ENCODE measurements around the gene PUM1. TPM values are rescaled to one million over a fixed set of nuclear protein-coding genes. Genes with fewer than 3 reads are reported as not detected.
"Not testable (repeated sequence)": the region's sequence is repeated elsewhere in the genome, so short reads cannot be mapped to it uniquely, and the experiment has no call there.

The PUM1 gene
- total RNA-seq, 1 donor from 2014 or later = 57.5 TPM

DNA sequence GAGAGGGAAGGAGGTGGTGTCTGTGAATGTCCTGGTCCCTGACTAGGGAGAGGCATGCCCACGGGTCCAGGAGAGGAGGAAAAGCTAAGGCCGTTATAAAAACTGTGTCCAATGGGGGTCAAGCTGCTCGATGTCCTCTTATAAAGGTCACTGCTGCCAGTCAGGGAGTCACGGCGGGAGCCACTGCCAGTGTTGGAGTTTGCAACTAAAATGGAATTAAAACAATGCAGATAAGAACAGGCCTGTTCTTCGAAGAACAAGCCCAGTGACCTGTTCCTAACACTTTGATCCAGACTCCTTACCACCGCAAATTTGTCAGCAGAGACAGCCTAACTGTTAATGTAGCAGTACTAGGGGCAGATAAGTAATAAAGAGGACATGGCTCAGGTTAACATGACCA is 100.8 kb downstream of the PUM1 start:
- no peak for DNase-seq (ENCODE audit: low read depth in 2 of 2)

DNA sequence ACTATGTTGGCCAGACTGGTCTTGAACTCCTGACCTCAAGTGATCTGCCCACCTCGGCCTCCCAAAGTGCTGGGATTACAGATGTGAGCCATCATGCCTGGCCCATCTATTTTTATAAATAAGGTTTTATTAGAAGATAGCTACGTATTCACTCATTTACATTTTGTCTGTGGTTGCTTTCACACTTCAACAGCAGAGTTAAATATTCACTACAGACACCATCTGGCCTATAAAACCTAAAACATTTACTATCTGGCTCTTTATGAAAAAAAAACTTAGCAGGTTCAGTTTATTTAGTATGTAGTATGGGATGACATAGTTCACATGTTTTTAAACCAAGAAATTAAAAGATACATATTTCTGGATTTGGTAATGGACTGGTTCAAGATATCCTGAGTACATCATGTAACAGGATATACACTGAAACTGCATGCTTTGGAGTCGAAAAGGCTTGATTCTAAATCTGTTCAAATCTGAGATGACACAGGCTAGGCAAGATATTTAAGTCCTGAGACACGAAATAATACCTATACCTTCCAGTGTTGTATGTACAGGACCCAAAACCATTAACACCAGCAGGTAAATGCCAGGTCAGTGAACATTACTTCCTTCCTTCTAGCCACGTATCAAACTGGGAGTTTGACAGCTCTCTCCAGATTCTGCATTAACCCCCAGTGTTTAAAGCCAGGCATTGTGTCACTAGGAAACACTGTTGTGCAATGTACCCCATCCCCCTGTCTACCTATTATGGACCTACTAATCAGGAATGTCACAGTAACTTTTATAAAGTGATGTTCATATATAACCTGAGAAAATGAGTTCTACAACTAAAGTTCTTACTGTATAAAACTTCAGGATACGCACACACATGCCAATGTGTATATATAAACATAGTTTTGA is 102.7 kb downstream of the PUM1 start:
- DNase-seq (ENCODE audit: low read depth in 2 of 2) = peak in 1 of 2 donors; percentile 55

DNA sequence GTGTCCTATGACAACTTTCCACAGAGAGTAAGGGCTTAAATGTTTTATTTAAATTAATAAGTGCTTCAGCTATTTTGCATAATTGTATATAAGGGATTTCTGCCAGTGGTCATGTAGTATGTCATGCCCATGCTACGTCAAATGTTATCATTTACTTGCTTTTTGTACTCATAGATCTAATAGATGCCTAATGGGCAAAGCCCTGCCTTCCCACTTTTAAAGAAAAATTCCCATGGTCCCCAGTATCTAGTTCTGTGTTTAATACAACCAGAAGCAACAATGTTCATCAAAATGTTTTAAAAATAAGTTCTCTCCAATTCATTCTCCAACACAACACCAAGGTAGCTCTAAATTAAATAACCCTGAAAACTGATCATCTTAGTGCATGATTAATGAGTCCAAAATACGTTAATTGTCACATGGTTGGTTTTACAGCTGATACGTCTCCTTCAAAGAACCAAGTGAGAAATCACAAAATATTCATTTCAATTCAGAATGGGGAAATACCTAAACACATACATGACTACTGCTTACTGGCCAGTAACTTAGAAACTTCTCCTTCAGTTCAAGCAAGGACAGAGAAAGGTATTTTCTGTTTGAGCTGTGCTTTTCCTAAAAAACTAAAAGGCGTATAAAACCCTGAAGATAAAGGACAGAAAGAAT is 107.8 kb downstream of the PUM1 start:
- no peak for DNase-seq (ENCODE audit: low read depth in 2 of 2)

DNA sequence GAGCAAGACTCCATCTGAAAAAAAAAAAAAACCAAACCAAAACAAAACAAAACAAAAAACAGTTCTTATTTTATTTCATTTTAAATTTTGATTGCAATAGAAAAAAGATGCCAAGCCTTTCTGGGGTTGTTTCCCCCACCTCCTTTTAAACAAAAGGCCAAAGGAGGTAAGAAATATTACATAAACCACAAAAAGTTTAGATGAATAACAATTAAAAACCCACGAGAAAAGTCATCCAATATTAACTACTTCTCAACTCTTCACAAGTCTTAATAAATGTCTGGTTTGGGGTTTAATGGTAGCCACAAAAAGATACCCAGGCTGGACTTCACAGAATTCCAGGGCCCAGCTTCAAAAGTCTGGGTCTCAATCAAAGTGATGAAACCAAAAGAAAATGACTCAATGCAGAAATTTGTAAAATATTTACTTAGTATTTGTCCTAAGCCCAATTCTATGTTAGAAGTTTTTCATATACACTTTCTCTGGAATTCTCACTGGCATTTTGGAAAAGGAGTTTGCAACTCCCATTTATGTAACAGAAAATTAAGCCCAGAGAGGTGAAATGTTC is 110.0 kb downstream of the PUM1 start:
- DNase-seq (ENCODE audit: low read depth in 2 of 2) = no peak

DNA sequence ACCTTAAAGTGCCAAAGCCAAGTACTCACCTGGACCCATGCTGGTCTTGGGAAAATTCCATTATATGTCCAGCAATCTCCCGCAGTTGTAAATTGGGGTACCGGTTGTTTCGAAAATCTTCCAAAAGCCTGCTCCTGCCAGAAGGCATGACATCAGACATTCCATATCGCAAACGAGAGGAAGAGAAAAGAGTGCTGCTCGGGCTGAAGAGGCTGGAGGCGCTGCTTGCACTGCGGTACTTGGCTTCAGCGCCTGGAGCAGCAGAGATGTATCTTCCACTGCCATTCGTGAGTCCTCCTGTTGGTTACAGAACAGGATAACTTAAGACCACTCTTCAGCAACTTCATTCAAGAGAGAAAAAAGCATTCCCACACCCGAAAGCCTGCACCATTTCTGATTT is 111.8 kb downstream of the PUM1 start:
- DNase-seq (ENCODE audit: low read depth in 2 of 2) = no peak

DNA sequence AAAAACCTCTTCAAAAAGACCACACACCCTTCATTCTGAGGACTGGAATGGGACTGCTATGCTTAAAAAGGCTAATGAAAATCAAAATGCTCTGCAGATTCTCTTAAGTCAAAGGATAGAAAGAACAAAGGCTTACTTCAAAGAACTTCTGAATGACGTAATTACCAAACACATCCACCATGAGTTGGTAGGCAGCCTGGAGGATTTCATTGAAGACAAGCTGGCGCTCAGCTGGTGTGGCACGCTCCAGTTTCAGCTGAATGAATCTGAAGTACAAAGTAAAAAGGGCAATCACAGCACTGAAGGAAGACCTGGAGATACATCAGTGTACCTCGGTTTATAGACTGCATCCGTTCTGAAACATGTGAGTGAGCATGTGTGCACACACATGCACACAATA is 113.4 kb downstream of the PUM1 start:
- DNase-seq (ENCODE audit: low read depth in 2 of 2) = no peak

DNA sequence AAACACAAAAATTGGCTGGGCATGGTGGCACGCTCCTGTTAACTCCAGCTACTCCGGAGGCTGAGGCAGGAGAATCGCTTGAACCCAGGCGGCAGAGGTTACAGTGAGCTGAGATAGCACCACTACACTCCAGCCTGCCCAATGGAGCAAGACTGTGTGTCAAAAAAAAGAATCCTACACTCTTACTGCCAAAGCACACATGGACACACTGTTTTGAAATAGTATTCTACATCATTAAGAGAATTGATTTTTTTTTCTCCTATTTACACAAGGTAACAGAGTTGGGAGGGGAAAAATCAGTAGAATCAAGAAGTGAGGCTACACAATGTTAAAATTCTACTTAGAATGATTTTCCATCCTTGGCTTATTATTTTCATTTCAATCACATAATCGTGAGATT is 114.8 kb downstream of the PUM1 start:
- no peak for DNase-seq (ENCODE audit: low read depth in 2 of 2)

DNA sequence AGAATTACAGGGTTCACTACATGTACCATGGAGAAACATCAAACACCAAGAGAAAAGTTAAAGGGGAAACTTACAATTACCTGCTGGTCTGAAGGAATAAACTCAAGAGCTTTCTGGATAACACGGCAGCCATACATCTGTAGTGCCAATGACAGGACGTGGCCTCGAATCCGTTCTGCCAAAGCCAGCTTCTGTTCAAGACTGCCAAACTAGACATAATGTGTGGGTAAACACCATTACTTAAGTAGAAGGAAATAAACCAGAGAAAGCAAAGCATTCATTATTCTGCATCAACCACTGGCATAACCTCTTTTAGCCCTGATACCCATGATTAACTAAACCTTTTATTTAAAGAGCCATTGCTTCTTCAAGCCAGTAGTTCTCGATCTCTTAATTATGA is 115.5 kb downstream of the PUM1 start:
- no peak for DNase-seq (ENCODE audit: low read depth in 2 of 2)

DNA sequence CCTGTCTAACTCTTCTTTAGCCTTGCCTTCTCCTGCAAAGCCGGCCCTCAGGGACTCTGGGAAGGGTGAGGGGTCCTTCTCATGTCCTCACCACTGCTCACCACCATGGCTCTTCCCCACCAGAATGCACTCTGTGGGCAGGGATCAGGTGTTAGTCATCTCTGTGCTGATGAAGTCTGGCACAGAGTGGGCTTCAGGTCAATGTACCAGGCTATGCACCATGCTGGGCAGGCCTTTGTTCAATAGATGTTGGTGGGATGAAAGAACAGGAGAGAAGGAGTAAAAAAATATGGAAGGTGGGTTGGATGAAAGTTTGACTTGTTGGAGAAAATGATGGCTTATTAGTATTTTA is 116.1 kb downstream of the PUM1 start:
- DNase-seq (ENCODE audit: low read depth in 2 of 2) = not testable (repeated sequence)

DNA sequence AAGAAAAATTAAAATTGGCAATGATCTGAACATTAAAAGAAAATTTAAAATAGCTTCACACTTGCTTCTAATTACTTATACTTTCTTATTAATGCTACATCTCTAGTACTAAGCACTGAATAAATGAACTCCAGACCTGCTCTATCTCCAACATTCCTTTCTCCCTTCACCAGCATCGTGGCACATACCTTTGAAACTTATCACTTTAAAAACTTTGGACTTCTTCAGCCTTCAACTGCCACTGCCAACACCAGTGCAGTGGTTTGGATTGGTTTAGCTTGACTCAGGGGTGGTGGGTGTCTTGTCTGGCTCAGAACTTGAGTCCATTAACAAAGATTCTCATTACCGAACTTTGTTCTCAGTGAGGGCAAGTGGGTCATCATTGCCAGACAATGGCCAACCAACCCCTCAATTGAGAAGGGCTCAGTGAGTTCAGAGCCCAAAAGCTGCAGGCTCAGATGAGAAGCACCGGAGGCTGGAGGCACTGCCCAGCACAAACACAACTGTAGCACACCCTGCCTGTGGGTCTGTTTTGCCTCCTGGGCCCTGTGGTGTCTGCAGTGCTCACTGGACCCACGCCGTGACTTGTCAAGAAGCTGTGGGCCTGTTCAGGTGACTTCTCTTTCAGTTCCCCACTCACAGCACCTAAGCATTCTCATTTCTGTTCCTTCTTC is 116.6 kb downstream of the PUM1 start:
- not testable (repeated sequence) for DNase-seq (ENCODE audit: low read depth in 2 of 2)

DNA sequence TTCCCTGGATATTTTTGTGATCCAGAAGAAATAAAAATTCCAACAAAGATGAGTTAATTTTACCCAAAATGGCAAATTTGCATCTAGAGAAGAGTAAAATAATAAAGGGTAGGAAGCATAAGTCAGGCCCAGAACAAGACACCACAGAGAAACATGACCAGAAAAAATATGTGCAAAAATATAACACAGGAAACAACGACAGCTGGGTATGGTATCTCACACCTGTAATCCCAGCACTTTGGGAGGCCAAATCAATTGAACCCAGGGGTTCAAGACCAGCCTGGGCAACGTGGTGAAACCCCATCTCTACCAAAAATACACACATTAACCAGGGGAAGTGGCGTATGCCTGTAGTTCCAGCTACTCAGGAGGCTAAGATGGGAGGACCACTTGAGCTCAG is 117.2 kb downstream of the PUM1 start:
- no peak for DNase-seq (ENCODE audit: low read depth in 2 of 2)

DNA sequence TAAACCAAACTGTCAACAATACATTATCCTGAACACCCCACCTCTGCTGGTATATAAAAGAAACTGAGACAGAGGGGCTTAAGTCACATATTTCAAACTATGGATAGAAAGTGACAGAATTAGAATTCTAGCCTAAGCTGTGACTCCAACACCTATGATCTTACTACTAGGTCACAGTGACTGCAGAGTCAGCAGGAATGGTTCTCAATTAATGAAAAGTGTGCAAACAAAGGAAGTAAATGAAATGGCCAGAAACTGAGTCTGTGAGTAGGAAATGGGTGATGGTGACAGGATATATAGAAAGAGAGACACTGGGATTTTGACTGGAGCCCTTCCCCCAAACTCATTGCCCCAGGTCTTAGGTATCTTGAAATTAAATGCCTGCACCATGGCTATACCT is 118.3 kb downstream of the PUM1 start:
- DNase-seq (ENCODE audit: low read depth in 2 of 2) = no peak

DNA sequence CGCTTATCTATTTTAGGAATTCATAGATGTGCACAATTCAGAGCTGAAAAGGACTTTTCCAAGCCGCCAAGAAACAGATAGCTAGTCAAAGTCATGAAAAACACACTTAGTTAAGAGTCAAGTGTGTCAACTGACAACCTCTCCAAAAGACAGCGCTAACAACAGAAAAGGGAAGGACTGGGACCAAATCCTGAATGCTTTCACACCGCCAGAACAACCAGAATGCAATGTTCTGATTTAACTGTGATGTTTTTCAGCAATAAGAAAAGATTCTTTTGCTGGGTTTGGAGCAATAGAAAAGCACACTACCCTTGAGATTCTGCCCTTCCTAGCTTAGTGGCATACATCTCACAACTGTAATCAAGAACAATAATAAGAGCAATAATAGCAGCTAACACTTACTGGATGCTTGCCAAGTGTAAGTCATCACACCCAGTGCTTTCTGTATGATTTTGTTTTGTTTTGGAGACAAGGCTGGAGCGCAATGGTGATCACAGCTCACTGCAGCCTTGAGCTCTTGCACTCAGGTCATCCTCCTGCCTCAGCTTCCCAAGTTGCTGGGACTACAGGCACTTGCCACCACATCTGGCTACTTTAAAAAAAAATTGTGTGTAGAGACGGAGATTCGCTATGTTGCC is 123.1 kb downstream of the PUM1 start:
- DNase-seq (ENCODE audit: low read depth in 2 of 2) = peak; percentile 16 to 75

DNA sequence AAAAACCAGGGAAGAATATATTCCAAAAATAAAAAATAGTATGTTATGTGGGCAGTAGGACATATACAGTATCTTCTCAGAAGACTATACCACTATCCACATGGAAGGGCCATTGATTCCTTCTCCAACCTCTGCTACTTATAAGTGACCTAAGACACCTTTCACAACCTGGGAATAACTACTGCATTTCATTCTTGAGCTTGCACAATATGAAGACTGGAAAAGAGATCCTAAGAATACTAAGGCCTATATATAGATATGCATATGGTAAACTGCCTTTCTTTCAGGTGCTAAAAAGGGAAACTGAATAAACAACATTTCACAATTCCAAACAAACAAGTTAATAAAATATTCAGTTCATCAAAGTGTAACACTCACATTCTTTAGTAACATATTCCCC is 125.0 kb downstream of the PUM1 start:
- no peak for DNase-seq (ENCODE audit: low read depth in 2 of 2)

DNA sequence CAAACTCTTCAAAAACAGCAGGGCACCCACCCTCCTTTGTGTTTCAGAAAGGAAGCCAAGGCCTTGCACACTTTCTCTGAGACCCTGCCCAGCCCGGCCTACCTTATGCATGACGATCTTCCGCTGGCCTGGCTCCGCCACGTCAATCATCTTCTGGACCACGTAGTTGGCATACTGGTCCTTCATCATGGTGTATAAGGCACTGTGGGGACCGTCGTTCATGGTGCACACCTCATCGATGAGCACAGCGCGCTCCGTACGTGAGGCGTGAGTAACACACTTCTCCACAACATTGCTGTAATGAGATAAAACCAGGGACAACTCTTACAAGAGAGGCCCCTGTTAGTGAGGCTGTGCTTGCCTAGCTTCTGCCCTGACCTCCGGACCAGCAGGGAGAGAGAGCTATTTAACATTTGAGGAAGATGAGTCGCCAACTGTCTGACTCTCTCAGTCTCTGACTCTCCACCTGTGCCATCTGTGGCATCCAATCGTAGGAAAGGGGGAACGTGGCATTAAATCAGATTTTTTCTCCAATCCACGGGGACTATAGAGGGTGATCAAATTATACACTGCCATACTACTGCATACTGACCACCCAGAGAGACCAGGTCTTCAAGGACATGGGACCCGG is 128.9 kb downstream of the PUM1 start:
- no peak for DNase-seq (ENCODE audit: low read depth in 2 of 2)

DNA sequence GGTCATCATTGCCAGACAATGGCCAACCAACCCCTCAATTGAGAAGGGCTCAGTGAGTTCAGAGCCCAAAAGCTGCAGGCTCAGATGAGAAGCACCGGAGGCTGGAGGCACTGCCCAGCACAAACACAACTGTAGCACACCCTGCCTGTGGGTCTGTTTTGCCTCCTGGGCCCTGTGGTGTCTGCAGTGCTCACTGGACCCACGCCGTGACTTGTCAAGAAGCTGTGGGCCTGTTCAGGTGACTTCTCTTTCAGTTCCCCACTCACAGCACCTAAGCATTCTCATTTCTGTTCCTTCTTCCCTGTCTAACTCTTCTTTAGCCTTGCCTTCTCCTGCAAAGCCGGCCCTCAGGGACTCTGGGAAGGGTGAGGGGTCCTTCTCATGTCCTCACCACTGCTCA is 129.8 kb downstream of the PUM1 start:
- not testable (repeated sequence) for DNase-seq (ENCODE audit: low read depth in 2 of 2)

DNA sequence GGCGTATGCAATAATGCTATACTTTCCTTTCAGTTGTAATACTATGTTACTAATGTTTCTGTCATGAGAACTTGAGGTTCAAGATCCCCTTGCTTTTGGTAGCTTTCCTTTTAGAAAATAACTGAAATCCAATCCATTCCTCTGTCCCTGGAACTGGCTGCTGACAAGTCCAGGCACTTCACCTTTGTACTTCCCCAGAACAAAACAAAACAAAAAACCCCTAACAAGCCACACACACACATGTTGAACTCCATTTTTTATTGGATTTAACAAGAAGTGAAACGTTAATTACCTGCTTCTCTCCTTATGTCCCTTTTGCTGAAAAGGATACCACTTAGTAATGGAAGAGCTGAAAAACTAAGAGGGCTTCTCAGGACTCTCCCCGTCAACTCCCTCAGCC is 130.9 kb downstream of the PUM1 start:
- no peak for DNase-seq (ENCODE audit: low read depth in 2 of 2)

DNA sequence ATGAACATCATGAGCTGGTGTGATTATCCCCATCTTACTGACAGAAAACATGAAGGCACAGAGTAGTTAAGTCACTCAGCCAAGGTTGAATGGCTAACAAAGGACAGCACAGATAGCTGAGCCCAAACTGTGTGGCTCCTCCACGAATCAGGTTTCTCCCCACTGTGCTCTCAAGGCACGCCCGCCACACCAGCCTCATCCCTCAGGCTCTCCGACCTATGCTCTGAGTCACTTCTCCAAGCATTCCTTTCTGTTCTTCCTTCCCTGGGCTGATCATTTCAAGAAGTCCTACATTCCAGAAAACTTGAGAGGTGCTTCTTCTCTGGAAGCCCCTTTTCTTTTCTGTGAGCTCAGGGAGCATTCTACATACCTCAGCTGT is 131.7 kb downstream of the PUM1 start:
- DNase-seq (ENCODE audit: low read depth in 2 of 2) = no peak

DNA sequence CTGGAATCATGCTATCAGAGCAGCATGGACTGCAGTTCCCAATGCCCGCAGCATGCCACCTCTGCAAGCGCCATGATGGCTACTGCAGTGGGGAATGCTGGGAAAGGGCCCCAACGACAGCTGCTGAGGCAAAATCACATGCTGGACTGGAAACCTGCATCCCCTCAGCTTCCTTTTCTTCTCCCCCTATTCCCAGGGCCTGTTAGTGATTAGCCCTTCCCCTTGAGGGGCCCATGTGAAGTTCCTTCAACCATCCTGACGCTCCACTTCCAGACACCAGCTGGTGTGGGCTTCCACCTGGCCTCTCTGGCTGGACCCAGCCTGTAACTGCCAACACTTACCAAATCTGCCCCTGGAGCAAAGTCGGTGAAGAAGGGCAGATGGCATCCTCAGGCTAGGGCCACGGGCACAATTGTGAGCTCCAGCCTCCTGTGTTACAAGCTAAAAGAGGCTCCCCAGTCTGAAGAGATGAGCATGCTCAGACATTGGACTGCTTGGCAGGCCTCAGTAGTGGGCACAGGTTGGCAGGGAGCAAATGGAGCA is 134.8 kb downstream of the PUM1 start:
- no peak for DNase-seq (ENCODE audit: low read depth in 2 of 2)

DNA sequence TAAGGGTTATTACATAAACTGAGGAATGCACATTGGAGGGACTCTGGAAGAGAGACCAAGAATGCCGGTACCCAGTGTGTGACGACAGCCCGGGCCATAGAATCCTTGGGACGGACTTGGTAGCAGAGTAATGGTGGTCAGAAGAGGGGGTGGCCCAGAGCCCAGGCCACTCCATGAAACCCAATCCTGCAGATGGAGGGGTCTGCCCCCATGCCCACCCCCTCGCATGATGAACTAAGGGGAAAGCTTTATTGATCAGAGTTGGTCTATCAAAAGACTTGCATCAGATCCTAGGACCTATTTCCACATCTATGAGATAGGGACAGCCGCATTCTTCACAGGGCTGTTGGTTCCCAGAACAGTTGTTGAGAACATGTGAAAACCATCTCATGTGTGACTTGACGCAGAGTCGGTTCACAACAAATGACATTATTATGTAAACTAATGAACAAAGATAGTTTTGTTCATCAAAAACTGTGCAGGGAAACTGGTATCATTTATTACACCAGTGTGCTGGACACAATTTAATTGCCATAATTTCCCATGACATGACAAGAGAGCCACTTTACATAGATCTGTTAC is 135.5 kb downstream of the PUM1 start:
- no peak for DNase-seq (ENCODE audit: low read depth in 2 of 2)
